Ectodermal cell (in vitro differentiated cells): ENCODE results near the gene RXFP2.

ENCODE experiments used
- H3K27ac ChIP-seq: 2 replicates; pipeline ENCODE4 v1.7.0; 2013; ENCODE audit warnings: mild to moderate bottlenecking, low read depth, low read length; ENCODE audit not compliant: insufficient read depth, poor library complexity, severe bottlenecking
- H3K27me3 ChIP-seq: 2 replicates; pipeline ENCODE4 v1.7.0; 2013; ENCODE audit warnings: mild to moderate bottlenecking, low read length; ENCODE audit not compliant: insufficient read depth, control insufficient read depth, poor library complexity, severe bottlenecking
- H3K36me3 ChIP-seq: one replicate; pipeline ENCODE4 v1.7.0; 2013; ENCODE audit warnings: low read length; ENCODE audit not compliant: control insufficient read depth, insufficient read depth
- H3K4me1 ChIP-seq: one replicate; pipeline ENCODE4 v1.7.0; 2013; ENCODE audit warnings: low read length; ENCODE audit not compliant: control insufficient read depth, insufficient read depth
- H3K4me3 ChIP-seq: 2 replicates; pipeline ENCODE4 v1.7.0; 2013; ENCODE audit warnings: low read depth, low read length, control low read depth; ENCODE audit not compliant: insufficient read depth
- H3K9me3 ChIP-seq: 2 replicates; pipeline ENCODE4 v1.7.0; 2013; ENCODE audit warnings: mild to moderate bottlenecking, low read length, moderate library complexity; ENCODE audit not compliant: control insufficient read depth
- WGBS, 2 experiments: methylation state at CpG; one replicate each; pipeline ENCODE4 v1.1.7; 2013; ENCODE audit warnings: missing lambda C conversion rate in 2 of 2; 5-methylcytosine and 5-hydroxymethylcytosine counted together

The RXFP2 gene

DNA sequence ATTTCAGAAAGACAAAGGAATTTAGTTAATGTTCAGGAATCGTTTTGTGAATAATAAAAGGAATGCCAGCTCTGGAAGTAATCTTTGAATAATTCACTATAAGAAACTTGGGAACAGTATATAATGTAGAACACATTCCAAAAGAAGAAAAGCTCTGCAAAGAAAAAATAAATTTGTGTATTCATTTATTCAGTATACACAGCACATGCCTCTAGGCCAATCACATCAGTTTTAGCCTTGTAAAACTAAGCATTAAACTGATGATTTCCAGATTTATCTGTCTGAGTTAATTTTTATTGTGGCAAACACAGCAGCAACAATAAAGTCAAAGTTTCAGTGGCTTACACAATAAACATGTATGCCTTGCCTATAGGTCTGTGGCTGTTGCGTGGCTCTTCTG lies 5.7 kb upstream of the RXFP2 start:
- H3K4me1 ChIP-seq, result no peaks in the 10 kb centered on the region
- H3K27me3 ChIP-seq, result no peaks in the 10 kb centered on the region
- no peak overlapping the region for H3K4me3 ChIP-seq
- 96 to 100% methylated on average over 2 of the region's 2 CpGs for WGBS, 2 experiments
- H3K36me3 ChIP-seq, result no peaks in the 10 kb centered on the region
- no peak overlapping the region for H3K27ac ChIP-seq
- no peaks in the 10 kb centered on the region for H3K9me3 ChIP-seq

DNA sequence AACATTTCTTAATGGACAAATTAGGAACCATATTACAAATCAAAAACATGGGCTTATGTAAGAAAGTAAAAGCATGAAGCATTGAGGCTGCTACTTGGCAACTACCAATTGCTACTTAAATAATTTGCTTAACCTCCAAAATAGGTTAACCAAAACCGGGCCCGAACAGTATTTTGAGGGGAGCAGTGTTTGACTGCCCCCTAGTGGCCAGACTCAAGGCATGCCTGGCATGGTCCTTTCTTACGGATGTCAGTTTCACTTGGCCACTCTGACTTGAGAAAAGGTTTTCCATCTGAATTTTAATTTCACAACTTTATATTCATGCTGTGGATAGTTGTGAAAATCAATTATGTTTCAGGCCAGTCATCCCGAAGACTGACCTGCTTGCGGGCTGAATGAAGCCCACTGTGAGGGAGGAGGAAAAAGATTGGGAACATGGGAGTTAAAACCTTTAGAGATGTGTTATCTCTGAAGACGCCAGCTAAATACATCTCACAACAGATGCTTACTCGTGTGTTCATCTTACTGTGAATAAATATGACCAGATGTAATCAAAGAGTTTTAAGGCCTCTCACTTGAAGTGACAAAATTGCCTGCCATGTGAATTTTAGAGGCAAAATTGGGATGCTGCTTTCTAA lies 2.9 kb downstream of the RXFP2 start:
- Histone ChIP-seq H3K27ac (no peak overlapping the region), H3K9me3 (no peaks in the 10 kb centered on the region), H3K4me1 (no peaks in the 10 kb centered on the region), H3K36me3 (no peaks in the 10 kb centered on the region), H3K4me3 (no peak overlapping the region), H3K27me3 (no peaks in the 10 kb centered on the region)
- WGBS, 2 experiments, result 20 to 23% methylated on average over 7 of the region's 7 CpGs

DNA sequence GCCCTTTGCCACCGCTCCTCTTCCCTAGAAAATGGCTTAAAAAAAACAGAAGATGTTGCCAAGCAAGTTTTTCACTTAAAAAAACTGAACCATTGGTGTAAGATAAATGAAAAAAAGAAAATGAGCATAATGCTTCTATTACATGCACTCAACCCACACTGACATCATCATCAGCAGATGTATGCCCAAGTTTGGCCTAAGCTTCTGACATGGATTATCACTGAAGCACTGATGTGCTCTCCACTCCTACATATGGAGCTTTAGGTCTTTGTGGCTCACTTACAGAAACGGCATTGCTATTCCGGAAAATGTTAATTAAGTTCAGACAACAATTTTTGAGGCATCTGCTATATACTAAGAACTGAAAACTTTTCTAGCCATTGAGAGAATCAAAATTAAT lies 8.0 kb downstream of the RXFP2 start:
- Histone ChIP-seq H3K27me3 (no peaks in the 10 kb centered on the region), H3K27ac (no peak overlapping the region), H3K4me1 (no peaks in the 10 kb centered on the region), H3K4me3 (no peak overlapping the region), H3K36me3 (no peaks in the 10 kb centered on the region), H3K9me3 (no peaks in the 10 kb centered on the region)
- 96 to 98% methylated on average over 3 of the region's 3 CpGs for WGBS, 2 experiments

DNA sequence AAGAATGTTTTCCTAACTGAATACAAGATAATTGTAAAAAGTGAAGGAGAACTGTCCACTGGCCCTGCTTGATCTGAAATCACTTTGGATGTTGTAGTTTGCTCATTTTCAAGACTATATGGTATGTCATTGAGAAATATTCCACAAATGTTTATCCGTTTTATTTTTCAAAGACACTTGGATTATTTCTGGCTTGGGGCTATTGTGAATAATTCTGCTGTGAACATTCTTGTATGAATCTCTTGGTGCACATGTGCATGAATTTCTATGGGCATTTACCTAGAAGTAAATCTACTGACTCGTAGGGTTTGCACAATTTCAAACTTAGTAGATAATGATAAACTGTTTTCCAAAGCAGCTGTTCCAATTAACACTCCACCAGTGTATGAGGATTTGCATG lies 8.6 kb downstream of the RXFP2 start:
- no peaks in the 10 kb centered on the region for H3K27me3 ChIP-seq
- H3K9me3 ChIP-seq, result no peaks in the 10 kb centered on the region
- H3K36me3 ChIP-seq, result no peaks in the 10 kb centered on the region
- no peak overlapping the region for H3K27ac ChIP-seq
- no peak overlapping the region for H3K4me3 ChIP-seq
- WGBS, 2 experiments, result 100% methylated on average over 1 to 2 of the region's 2 CpGs
- no peaks in the 10 kb centered on the region for H3K4me1 ChIP-seq

DNA sequence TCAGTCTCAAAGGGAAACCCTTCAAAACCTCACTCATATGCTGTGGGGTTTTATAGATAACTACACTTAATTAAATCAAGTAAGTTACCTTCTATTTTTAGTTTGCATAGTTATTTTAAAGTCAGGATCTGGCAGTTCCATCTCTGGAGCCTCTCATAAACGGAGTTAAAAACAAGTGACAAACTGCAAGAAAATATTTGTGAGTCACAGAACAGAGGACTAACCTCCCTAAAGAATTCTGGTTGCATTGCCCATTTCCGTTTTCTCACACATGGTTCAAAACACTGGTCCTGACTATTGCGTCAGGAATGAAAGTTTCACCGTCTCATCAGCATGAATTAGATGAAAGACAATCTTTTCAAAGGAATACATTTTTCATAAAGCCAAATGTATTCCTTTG lies 10.6 kb downstream of the RXFP2 start:
- WGBS, 2 experiments, result 92 to 94% methylated on average over 4 of the region's 4 CpGs
- Histone ChIP-seq H3K9me3 (no peaks in the 10 kb centered on the region), H3K36me3 (no peaks in the 10 kb centered on the region), H3K27me3 (no peaks in the 10 kb centered on the region), H3K27ac (no peak overlapping the region), H3K4me1 (no peaks in the 10 kb centered on the region), H3K4me3 (no peak overlapping the region)

DNA sequence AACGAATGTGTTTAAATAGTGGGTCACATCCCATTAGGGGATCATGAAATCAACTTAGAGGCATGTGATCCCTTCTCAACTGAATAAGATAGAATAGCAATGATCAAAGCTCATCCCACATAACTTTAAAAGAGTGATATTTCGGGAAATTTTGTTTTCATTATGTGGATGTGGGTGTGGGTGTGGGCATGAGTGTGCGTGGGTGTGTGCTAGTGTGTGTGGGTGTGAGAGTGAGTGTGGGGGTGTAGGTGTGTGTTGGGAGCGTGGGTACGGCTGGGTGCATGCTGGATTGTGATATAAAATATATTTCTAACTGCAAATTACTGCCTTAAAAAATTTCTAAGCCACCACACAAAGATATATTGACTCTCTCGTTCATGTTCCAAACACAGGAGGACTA lies 15.9 kb downstream of the RXFP2 start:
- WGBS, 2 experiments, result 93 to 95% methylated on average over 4 of the region's 6 CpGs
- H3K27ac ChIP-seq, result no peak overlapping the region
- no peaks in the 10 kb centered on the region for H3K36me3 ChIP-seq
- H3K4me3 ChIP-seq, result no peak overlapping the region
- no peaks in the 10 kb centered on the region for H3K4me1 ChIP-seq
- no peaks in the 10 kb centered on the region for H3K9me3 ChIP-seq
- H3K27me3 ChIP-seq, result no peaks in the 10 kb centered on the region

DNA sequence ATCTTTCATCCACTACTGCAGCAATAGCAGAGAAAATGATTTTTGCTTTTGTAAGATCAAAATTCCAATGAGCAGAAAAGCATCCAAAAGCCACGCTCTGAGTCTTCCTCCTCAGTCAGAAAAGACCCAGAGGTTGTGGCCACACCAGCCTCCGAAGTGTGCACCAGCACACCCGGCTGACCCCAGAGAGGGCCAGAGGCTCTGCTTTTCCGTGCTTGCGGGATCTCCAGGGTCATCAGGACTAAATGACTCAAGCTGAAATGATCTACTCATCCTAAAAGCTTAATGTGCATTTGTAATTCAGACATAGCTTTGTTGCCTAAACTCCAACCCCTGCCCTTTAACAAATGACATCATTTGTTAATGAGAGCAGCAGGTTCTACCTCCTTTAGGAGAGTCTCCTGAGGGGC lies 16.5 kb downstream of the RXFP2 start:
- Histone ChIP-seq H3K27me3 (no peaks in the 10 kb centered on the region), H3K9me3 (no peaks in the 10 kb centered on the region), H3K4me3 (no peak overlapping the region), H3K4me1 (no peaks in the 10 kb centered on the region), H3K36me3 (no peaks in the 10 kb centered on the region), H3K27ac (no peak overlapping the region)
- WGBS, 2 experiments, result 84 to 91% methylated on average over 5 of the region's 5 CpGs

DNA sequence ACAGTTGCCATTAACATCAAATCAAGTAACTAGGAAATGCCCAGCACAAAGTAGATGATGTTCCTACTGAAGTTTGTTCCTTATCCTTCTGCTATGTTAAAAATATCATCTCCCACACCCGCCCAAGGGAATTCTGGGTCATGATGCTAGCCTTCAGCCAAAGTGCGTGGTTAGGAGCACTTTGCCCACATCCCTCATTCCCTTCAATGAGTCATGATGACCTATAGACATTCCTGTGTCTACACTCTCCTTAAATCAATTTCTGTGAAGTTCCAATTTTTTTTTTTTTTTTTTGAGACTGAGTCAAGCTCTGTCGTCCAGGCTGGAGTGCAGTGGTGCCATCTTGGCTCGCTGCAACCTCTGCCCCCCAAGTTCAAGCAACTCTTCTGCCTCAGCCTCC lies 17.0 kb downstream of the RXFP2 start:
- Histone ChIP-seq H3K36me3 (no peaks in the 10 kb centered on the region), H3K4me3 (no peak overlapping the region), H3K4me1 (no peaks in the 10 kb centered on the region), H3K27ac (no peak overlapping the region), H3K27me3 (no peaks in the 10 kb centered on the region), H3K9me3 (no peaks in the 10 kb centered on the region)
- WGBS, 2 experiments, result 96 to 99% methylated on average over 4 of the region's 4 CpGs

DNA sequence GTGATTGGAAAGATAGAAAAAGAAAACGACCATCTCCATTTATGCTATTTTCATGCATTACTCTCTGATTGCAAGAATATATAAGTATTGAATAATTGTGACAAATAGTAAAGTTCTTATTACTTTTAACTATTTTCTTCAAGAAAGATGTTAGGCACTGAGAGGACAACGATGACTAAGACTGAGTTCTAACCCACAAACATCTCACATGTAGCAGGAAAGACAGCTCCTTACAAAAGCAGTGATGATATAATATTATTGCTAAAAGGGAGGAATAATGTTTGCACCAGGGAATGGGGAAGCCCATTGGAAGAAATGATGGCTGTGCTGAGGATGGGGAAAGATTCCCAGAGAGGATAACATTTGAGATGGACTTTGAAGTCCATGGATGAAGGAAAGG lies 22.6 kb downstream of the RXFP2 start:
- no peak overlapping the region for H3K4me3 ChIP-seq
- H3K27ac ChIP-seq, result no peak overlapping the region
- no peaks in the 10 kb centered on the region for H3K4me1 ChIP-seq
- no peaks in the 10 kb centered on the region for H3K36me3 ChIP-seq
- H3K27me3 ChIP-seq, result no peaks in the 10 kb centered on the region
- no peaks in the 10 kb centered on the region for H3K9me3 ChIP-seq
- WGBS, 2 experiments, result 100% methylated on average over 1 of the region's 2 CpGs; no CpG with 5 or more reads in 1 of the 2 experiments

DNA sequence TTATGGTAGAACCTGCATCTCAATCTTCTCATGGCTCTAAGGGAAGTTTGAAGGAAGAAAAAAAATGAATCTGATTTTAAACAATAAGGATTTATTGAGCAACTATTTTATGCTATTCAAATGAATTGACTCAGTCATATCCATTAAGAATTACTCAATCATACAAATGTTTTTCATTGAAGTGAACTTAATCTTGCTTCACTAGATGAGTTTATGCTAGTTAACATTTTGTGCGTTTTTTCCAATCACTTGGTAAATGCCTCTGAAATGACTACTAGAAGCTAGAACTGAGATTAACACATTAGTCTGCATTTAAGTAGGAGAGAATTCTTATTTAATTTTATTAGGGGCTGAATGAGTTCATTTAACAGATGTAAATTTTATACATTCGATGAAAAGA lies 25.2 kb downstream of the RXFP2 start:
- 92 to 100% methylated on average over 1 of the region's 2 CpGs for WGBS, 2 experiments
- Histone ChIP-seq H3K9me3 (no peaks in the 10 kb centered on the region), H3K4me3 (no peak overlapping the region), H3K27ac (no peak overlapping the region), H3K4me1 (no peaks in the 10 kb centered on the region), H3K27me3 (no peaks in the 10 kb centered on the region), H3K36me3 (no peaks in the 10 kb centered on the region)
